IMR-90 (cell line): ENCODE measurements around the gene TIMM8A. TPM values are rescaled to one million over a fixed set of nuclear protein-coding genes. Genes with fewer than 3 reads are reported as not detected.

Source experiments
- ATAC-seq: fragments of 200-7000 bp; cut with Tn5 transposase; 2 replicates; pipeline ENCODE4 v1.9.1; 2020; ENCODE audit warnings: low read depth, mild to moderate bottlenecking, moderate library complexity
- BruUV-seq: library from RNA; stranded (reverse); fragments of 400-500 nt; replicated peaks from 2 replicates; lab custom pipeline; 2021; lab: Mats Ljungman, UMichigan
- CTCF ChIA-PET: fragments of 300-600 bp; formaldehyde crosslinking; extraction: SDS; loops from one replicate; lab custom pipeline; 2021; ENCODE audit warnings: antibody characterized with exemption; lab: Yijun Ruan, JAX
- POLR2A ChIA-PET: fragments of 300-600 bp; sonication (Branson Sonifier 250); formaldehyde crosslinking; loops from one replicate; lab custom pipeline; 2022; ENCODE audit warnings: antibody characterized with exemption; ENCODE audit not compliant: unreplicated experiment; lab: Charles Lee
- DNase-seq: peaks from one replicate; pipeline ENCODE4 v3.0.0; 2013
- H2AFZ ChIP-seq: replicated peaks from 2 replicates; pipeline ENCODE3; 2013; ENCODE audit warnings: low read length, mild to moderate bottlenecking; ENCODE audit not compliant: poor library complexity
- H2AK5ac ChIP-seq: 2 replicates; pipeline ENCODE4 v1.6.1; 2013; ENCODE audit warnings: low read depth, low read length, inconsistent platforms
- H2AK9ac ChIP-seq: replicated peaks from 2 replicates; pipeline ENCODE3; 2013; ENCODE audit warnings: mild to moderate bottlenecking, low read depth, low read length, moderate library complexity; ENCODE audit not compliant: poor library complexity
- H2BK120ac ChIP-seq: 2 replicates; pipeline ENCODE4 v1.6.1; 2013; ENCODE audit warnings: low read depth, low read length, inconsistent platforms
- H2BK15ac ChIP-seq: 3 replicates; pipeline ENCODE4 v1.6.1; 2013; ENCODE audit warnings: low read depth, low read length, inconsistent platforms
- H2BK20ac ChIP-seq: 2 replicates; pipeline ENCODE4 v1.6.1; 2013; ENCODE audit warnings: low read depth, mild to moderate bottlenecking, inconsistent platforms, low read length, moderate library complexity
- H2BK5ac ChIP-seq: 2 replicates; pipeline ENCODE4 v1.6.1; 2013; ENCODE audit warnings: mild to moderate bottlenecking, low read depth, low read length, inconsistent platforms; ENCODE audit not compliant: poor library complexity, severe bottlenecking
- H3K14ac ChIP-seq: replicated peaks from 2 replicates; pipeline ENCODE4 v1.6.1; 2013; ENCODE audit warnings: low read depth, low read length, inconsistent platforms
- H3K18ac ChIP-seq: 2 replicates; pipeline ENCODE4 v1.6.1; 2013; ENCODE audit warnings: low read depth, low read length, control low read depth
- H3K23ac ChIP-seq: 2 replicates; pipeline ENCODE4 v1.6.1; 2013; ENCODE audit warnings: low read depth, low read length, inconsistent platforms
- H3K27ac ChIP-seq: 2 replicates; pipeline ENCODE4 v1.5.1; 2013; ENCODE audit warnings: mild to moderate bottlenecking, control low read depth, low read length; ENCODE audit not compliant: insufficient read depth
- H3K27me3 ChIP-seq: 2 replicates; pipeline ENCODE4 v1.6.1; 2013; ENCODE audit warnings: low read length; ENCODE audit not compliant: control insufficient read depth, insufficient read depth
- H3K36me3 ChIP-seq: 2 replicates; pipeline ENCODE4 v1.6.1; 2013; ENCODE audit warnings: low read length, mixed read lengths; ENCODE audit not compliant: control insufficient read depth, insufficient read depth
- H3K4ac ChIP-seq: 2 replicates; pipeline ENCODE4 v1.6.1; 2013; ENCODE audit warnings: low read depth, low read length, inconsistent platforms
- H3K4me1 ChIP-seq: 2 replicates; pipeline ENCODE4 v1.6.1; 2013; ENCODE audit warnings: low read length, mixed read lengths; ENCODE audit not compliant: control insufficient read depth, insufficient read depth
- H3K4me2 ChIP-seq: 2 replicates; pipeline ENCODE4 v1.6.1; 2013; ENCODE audit warnings: low read depth, mild to moderate bottlenecking, control low read depth, low read length, moderate library complexity
- H3K4me3 ChIP-seq: 2 replicates; pipeline ENCODE4 v1.5.1; 2013; ENCODE audit warnings: low read depth, mild to moderate bottlenecking, control low read depth, low read length, moderate library complexity; ENCODE audit not compliant: insufficient read depth
- H3K56ac ChIP-seq: 2 replicates; pipeline ENCODE4 v1.6.1; 2013; ENCODE audit warnings: low read length, inconsistent platforms; ENCODE audit not compliant: insufficient read depth; ENCODE audit errors: extremely low read depth
- H3K79me1 ChIP-seq, 2 experiments: 2 replicates each; pipeline ENCODE4 v1.6.1; 2013; ENCODE audit warnings: low read length in 2 of 2, inconsistent platforms in 1 of 2, low read depth in 1 of 2
- H3K9ac ChIP-seq: 2 replicates; pipeline ENCODE4 v1.6.1; 2013; ENCODE audit warnings: low read depth, low read length, control low read depth
- H3K9me1 ChIP-seq: 2 replicates; pipeline ENCODE4 v1.6.1; 2013; ENCODE audit warnings: low read length, inconsistent platforms; ENCODE audit not compliant: insufficient read depth
- H3K9me3 ChIP-seq: 2 replicates; pipeline ENCODE4 v1.6.1; 2013; ENCODE audit warnings: low read length; ENCODE audit not compliant: control insufficient read depth, insufficient read depth
- H4K20me1 ChIP-seq: 2 replicates; pipeline ENCODE4 v1.6.1; 2013; ENCODE audit warnings: low read length, inconsistent platforms; ENCODE audit not compliant: insufficient read depth
- H4K5ac ChIP-seq: 2 replicates; pipeline ENCODE4 v1.6.1; 2013; ENCODE audit warnings: mild to moderate bottlenecking, low read depth, low read length, control low read depth
- H4K8ac ChIP-seq, 2 experiments: 2 replicates each; pipeline ENCODE4 v1.6.1; 2013; ENCODE audit warnings: low read depth in 2 of 2, low read length in 2 of 2, control low read depth in 1 of 2, inconsistent platforms in 1 of 2
- H4K91ac ChIP-seq: 2 replicates; pipeline ENCODE4 v1.6.1; 2013; ENCODE audit warnings: low read depth, low read length, inconsistent platforms; ENCODE audit not compliant: insufficient read depth
- BHLHE40 ChIP-seq: fragments of 150-350 bp; IDR thresholded peaks from 2 replicates; pipeline ENCODE4 v1.6.1; 2016; ENCODE audit warnings: mild to moderate bottlenecking, low read depth, low read length
- CEBPB ChIP-seq: IDR thresholded peaks from 2 replicates; pipeline ENCODE4 v1.6.1; 2012; ENCODE audit warnings: low read depth, low read length, improper control_type of control experiment
- CHD1 ChIP-seq: IDR thresholded peaks from 2 replicates; pipeline ENCODE4 v1.6.1; 2012; ENCODE audit warnings: low read depth, low read length, improper control_type of control experiment
- CTCF ChIP-seq: conservative IDR thresholded peaks from 2 replicates; pipeline ENCODE4 v1.5.1; 2012; ENCODE audit warnings: mild to moderate bottlenecking, low read depth, low read length, improper control_type of control experiment
- ELK1 ChIP-seq: fragments of 150-350 bp; IDR thresholded peaks from 2 replicates; pipeline ENCODE4 v1.6.1; 2016; ENCODE audit warnings: low read depth, mild to moderate bottlenecking, low read length, moderate library complexity, borderline replicate concordance
- FOS ChIP-seq: fragments of 150-350 bp; IDR thresholded peaks from 2 replicates; pipeline ENCODE4 v1.6.1; 2016; ENCODE audit warnings: low read depth, low read length
- MAFK ChIP-seq: IDR thresholded peaks from 2 replicates; pipeline ENCODE4 v1.6.1; 2012; ENCODE audit warnings: low read depth, low read length, improper control_type of control experiment
- MAZ ChIP-seq: IDR thresholded peaks from 2 replicates; pipeline ENCODE4 v1.6.1; 2012; ENCODE audit warnings: low read depth, mild to moderate bottlenecking, low read length, improper control_type of control experiment, moderate library complexity, borderline replicate concordance
- MXI1 ChIP-seq: IDR thresholded peaks from 2 replicates; pipeline ENCODE4 v1.6.1; 2012; ENCODE audit warnings: low read depth, mild to moderate bottlenecking, low read length, moderate library complexity, borderline replicate concordance
- NFE2L2 ChIP-seq: fragments of 150-350 bp; IDR thresholded peaks from 2 replicates; pipeline ENCODE4 v1.6.1; 2016; ENCODE audit warnings: low read depth, mild to moderate bottlenecking, low read length
- POLR2A ChIP-seq: IDR thresholded peaks from 2 replicates; pipeline ENCODE4 v1.6.1; 2012; ENCODE audit warnings: mild to moderate bottlenecking, low read depth, low read length
- RAD21 ChIP-seq: IDR thresholded peaks from 2 replicates; pipeline ENCODE4 v1.6.1; 2012; ENCODE audit warnings: low read length, improper control_type of control experiment
- RCOR1 ChIP-seq: IDR thresholded peaks from 2 replicates; pipeline ENCODE4 v1.6.1; 2012; ENCODE audit warnings: mild to moderate bottlenecking, low read length, improper control_type of control experiment; ENCODE audit not compliant: insufficient replicate concordance
- RFX5 ChIP-seq: IDR thresholded peaks from 2 replicates; pipeline ENCODE4 v1.8.0; 2012; ENCODE audit warnings: low read depth, mild to moderate bottlenecking, low read length, moderate library complexity
- SMC3 ChIP-seq: fragments of 150-350 bp; IDR thresholded peaks from 2 replicates; pipeline ENCODE4 v1.6.1; 2016; ENCODE audit warnings: low read depth, mild to moderate bottlenecking, antibody characterized with exemption, low read length, moderate library complexity
- USF2 ChIP-seq: fragments of 150-350 bp; IDR thresholded peaks from 2 replicates; pipeline ENCODE4 v1.6.1; 2017; ENCODE audit warnings: mild to moderate bottlenecking, antibody characterized with exemption, low read length, low read depth
- WGBS, 2 experiments: methylation state at CpG; one replicate each; pipeline versions ENCODE4 v1.1.5 to v1.1.7; 2013; ENCODE audit warnings: missing lambda C conversion rate in 2 of 2; ENCODE audit not compliant: insufficient read length in 1 of 2; ENCODE audit errors: extremely low coverage in 2 of 2; 5-methylcytosine and 5-hydroxymethylcytosine counted together
- dilution Hi-C: fragments of 300-500 bp; cut with HindIII; formaldehyde crosslinking; loops from one replicate; pipeline ENCODE4 v1.14.3; 2018; ENCODE audit warnings: low sequenced_read_pairs; ENCODE audit not compliant: unreplicated experiment
- in situ Hi-C: fragments of 300-500 bp; cut with MboI; formaldehyde crosslinking; loops from 3 replicates; pipeline ENCODE4 v1.14.3; 2019; ENCODE audit warnings: low sequenced_read_pairs, inconsistent platforms, mixed read lengths
- intact Hi-C: fragments of 100-400 bp; cut with micrococcal nuclease; formaldehyde crosslinking; loops from 2 replicates; pipeline ENCODE4 v1.10.0; 2022
- polyA plus RNA-seq, 3 experiments: library from polyadenylated mRNA; depleted of rRNA; stranded (reverse); fragments of >200 nt; gene quantifications; 2 replicates each; pipeline ENCODE4 v1.2.3, GENCODE V29; 2012; ENCODE audit warnings: low replicate concordance in 1 of 3
- total RNA-seq: library from RNA; depleted of rRNA; stranded (reverse); fragments of >200 nt; gene quantifications from 2 replicates; pipeline ENCODE4 v1.2.3, GENCODE V29; 2012

The TIMM8A gene
- total and polyA plus RNA-seq, 2 of the 4 experiments (the other 2 are of a cell fraction) = 2.2 to 11.6 TPM

GRCh38 chrX:101349193-101349562, 636 bp upstream of the TIMM8A start:
- Histone ChIP-seq H3K4me1 (no peaks in the 10 kb centered on the region), H3K4me3 (peak overlapping the region; percentile 100), H3K27ac (peak overlapping the region; percentile 100; the same call in 1 of the 2 replicates), H2AK5ac (no peak overlapping the region), H3K23ac (no peak overlapping the region), H3K4me2 (peak overlapping the region; percentile 84), H2AFZ (peak overlapping the region; percentile 4), H3K4ac (no peak overlapping the region), H2BK20ac (no peak overlapping the region), H3K27me3 (peaks cover 2% of the 10 kb centered on the region; the same call in 1 of the 2 replicates), H3K14ac (no peak overlapping the region), H3K56ac (no peak overlapping the region), H4K8ac (peak overlapping the region; percentile 4 to 63; a peak in 3 of 4 replicates), H3K36me3 (no peaks in the 10 kb centered on the region), H3K9me1 (no peaks in the 10 kb centered on the region), H3K9me3 (no peaks in the 10 kb centered on the region), H4K5ac (no peak overlapping the region), H2AK9ac (no peak overlapping the region), H2BK120ac (no peak overlapping the region), H3K79me1 (no peaks in the 10 kb centered on the region; a peak in 1 of 4 replicates), H2BK15ac (no peak overlapping the region), H3K18ac (no peak overlapping the region), H2BK5ac (no peak overlapping the region), H4K20me1 (0 out of 2 replicates have a peak, but pooled peaks cover 3% of the 10 kb centered on the region), H4K91ac (no peak overlapping the region), H3K9ac (peak overlapping the region; percentile 99; the same call in 1 of the 2 replicates)
- intact Hi-C loops = loop anchor here (1.0 kb wide), 1 partner anchor 41 kb away; no protein-coding TSS in a partner anchor
- WGBS, 2 experiments = 40% methylated on average over 1 of the region's 4 CpGs; no CpG with 5 or more reads in 1 of the 2 experiments
- no peak for ATAC-seq
- in situ Hi-C loops = no loop called here
- no peak for TF ChIP-seq CEBPB
- TF ChIP-seq USF2 = no peak
- no peak for TF ChIP-seq CHD1
- TF ChIP-seq NFE2L2 = no peak
- TF ChIP-seq FOS = no peak
- TF ChIP-seq MAFK = no peak
- no peak for TF ChIP-seq RCOR1
- TF ChIP-seq RFX5 = no peak
- no peak for TF ChIP-seq MXI1
- TF ChIP-seq MAZ = no peak
- TF ChIP-seq BHLHE40 = no peak
- TF ChIP-seq CTCF = no peak
- no peak for TF ChIP-seq ELK1
- TF ChIP-seq SMC3 = no peak
- TF ChIP-seq POLR2A = no peak
- no peak for TF ChIP-seq RAD21
- POLR2A ChIA-PET = no interaction called here
- no peak for DNase-seq
- CTCF ChIA-PET = no interaction called here
- BruUV-seq = no TSS peak
- dilution Hi-C loops = no loop called here
